Left lung (tissue), 10 donors: Measurements from ENCODE around the gene OLFML2A. TPM values are rescaled to one million over a fixed set of nuclear protein-coding genes. Genes with fewer than 3 reads are reported as not detected.

Experiments
- ATAC-seq: fragments of 200-7000 bp; cut with Tn5 transposase; one replicate; pipeline ENCODE4 v1.9.1; 2020; ENCODE audit warnings: moderate library complexity
- DNase-seq, 4 donors: peaks; one replicate each; pipeline ENCODE4 v3.0.0-alpha.2; 2013 to 2020
- H3K27ac ChIP-seq, 2 donors: fragments of 200-600 bp; sonication (generic) in 1 of 2; one replicate each; pipeline versions ENCODE4 v1.5.0 to v1.8.0; 2020 to 2021
- H3K27me3 ChIP-seq, 2 donors: fragments of 200-600 bp; sonication (generic) in 1 of 2; one replicate each; pipeline versions ENCODE4 v1.5.0 to v1.8.0; 2020 to 2021
- H3K36me3 ChIP-seq, 2 donors: fragments of 200-600 bp; sonication (generic) in 1 of 2; one replicate each; pipeline versions ENCODE4 v1.5.0 to v1.8.0; 2020 to 2021
- H3K4me1 ChIP-seq, 2 donors: fragments of 200-600 bp; one replicate each; pipeline ENCODE4 v1.8.0; 2021
- H3K4me3 ChIP-seq, 2 donors: fragments of 200-600 bp; sonication (generic) in 1 of 2; one replicate each; pipeline versions ENCODE4 v1.5.0 to v1.8.0; 2020 to 2021; ENCODE audit warnings: mild to moderate bottlenecking in 1 of 2
- H3K9me3 ChIP-seq, 2 donors: fragments of 200-600 bp; sonication (generic) in 1 of 2; one replicate each; pipeline versions ENCODE4 v1.5.0 to v1.8.0; 2020 to 2021
- CTCF ChIP-seq, 2 donors: fragments of 200-600 bp; sonication (generic) in 1 of 2; IDR thresholded peaks; one replicate each; pipeline versions ENCODE4 v1.5.0 to v1.8.0; 2021; ENCODE audit warnings: antibody characterized with exemption in 2 of 2
- intact Hi-C, 2 donors: fragments of 100-400 bp; cut with DNase I; formaldehyde crosslinking; loops; one replicate each; pipeline versions ENCODE4 v1.11.2 to v1.14.2; 2022
- polyA plus RNA-seq, 6 donors: library from polyadenylated mRNA; unstranded; fragments of 120-200 nt; gene quantifications; one replicate each; pipeline ENCODE4 v1.2.1, GENCODE V29; 2013; ENCODE audit not compliant: insufficient read length in 6 of 6
- total RNA-seq, 2 donors: library from RNA; stranded (reverse); fragmentation: NEBNext Ultra II Directional; extraction: Animal tissue kit (Norgen Biotek cat#: 25700); gene quantifications; one replicate each; pipeline ENCODE4 v1.2.1, GENCODE V29; 2021
- donor health status: DM: no; HTN: yes; CAD: no.
- donor health status: DM: no; HTN: no; CAD: no.

The OLFML2A gene
- total and polyA plus RNA-seq, 8 donors, result 10.5 to 67.4 (median 41.3) TPM

- Histone ChIP-seq H3K4me3 (no peak overlapping the region), H3K27me3 (peaks cover 19 to 59% of the 10 kb centered on the region in 2 donors), H3K9me3 (no peaks in the 10 kb centered on the region), H3K27ac (peak overlapping the region in 1 of 2 donors; percentile 74), H3K4me1 (peaks cover 5 to 38% of the 10 kb centered on the region in 2 donors), H3K36me3 (no peaks in the 10 kb centered on the region)
- no peak for TF ChIP-seq CTCF (IDR thresholded peaks at IDR 0.05)
- intact Hi-C loops, result no loop called here
- no peak for DNase-seq
- ATAC-seq, result peak; percentile 14
Measured at GRCh38 chr9:124758691-124759090, 18.2 kb upstream of the OLFML2A start.

- H3K4me1 ChIP-seq, result peaks cover 5 to 32% of the 10 kb centered on the region in 2 donors
- no peaks in the 10 kb centered on the region for H3K9me3 ChIP-seq
- H3K27ac ChIP-seq, result peak overlapping the region in 1 of 2 donors; percentile 74
- TF ChIP-seq CTCF (IDR thresholded peaks at IDR 0.05), result no peak
- no peak overlapping the region for H3K4me3 ChIP-seq
- ATAC-seq (peak; percentile 17), DNase-seq (no peak)
- intact Hi-C loops, result no loop called here
- H3K36me3 ChIP-seq, result no peaks in the 10 kb centered on the region
- peaks cover 19 to 63% of the 10 kb centered on the region in 2 donors for H3K27me3 ChIP-seq
Measured at GRCh38 chr9:124759327-124759726, 17.6 kb upstream of the OLFML2A start.

- no peaks in the 10 kb centered on the region for H3K36me3 ChIP-seq
- peaks cover 5 to 32% of the 10 kb centered on the region in 2 donors for H3K4me1 ChIP-seq
- H3K9me3 ChIP-seq, result no peaks in the 10 kb centered on the region
- ATAC-seq, result no peak
- DNase-seq, result no peak
- no peak overlapping the region for H3K27ac ChIP-seq
- H3K27me3 ChIP-seq, result peaks cover 19 to 57% of the 10 kb centered on the region in 2 donors
- no peak for TF ChIP-seq CTCF (IDR thresholded peaks at IDR 0.05)
- intact Hi-C loops, result no loop called here
- H3K4me3 ChIP-seq, result no peak overlapping the region
Measured at GRCh38 chr9:124760719-124761118, 16.2 kb upstream of the OLFML2A start.

GRCh38 chr9:124761196-124761595, 15.7 kb upstream of the OLFML2A start:
- TF ChIP-seq CTCF (IDR thresholded peaks at IDR 0.05), result no peak
- Histone ChIP-seq H3K4me3 (no peak overlapping the region), H3K9me3 (no peaks in the 10 kb centered on the region), H3K27ac (no peak overlapping the region), H3K4me1 (peaks cover 5 to 32% of the 10 kb centered on the region in 2 donors), H3K27me3 (peaks cover 18 to 60% of the 10 kb centered on the region in 2 donors), H3K36me3 (no peaks in the 10 kb centered on the region)
- DNase-seq (no peak), ATAC-seq (no peak)
- intact Hi-C loops, result no loop called here

GRCh38 chr9:124761710-124762109, 15.2 kb upstream of the OLFML2A start:
- intact Hi-C loops, result no loop called here
- Histone ChIP-seq H3K4me3 (no peak overlapping the region), H3K9me3 (no peaks in the 10 kb centered on the region), H3K4me1 (peaks cover 5 to 37% of the 10 kb centered on the region in 2 donors), H3K27ac (no peak overlapping the region), H3K27me3 (peaks cover 16 to 60% of the 10 kb centered on the region in 2 donors), H3K36me3 (no peaks in the 10 kb centered on the region)
- DNase-seq, result no peak
- no peak for TF ChIP-seq CTCF (IDR thresholded peaks at IDR 0.05)
- no peak for ATAC-seq
